Caco-2 (cell line): Measurements from ENCODE around the gene SUMF1. TPM values are rescaled to one million over a fixed set of nuclear protein-coding genes. Genes with fewer than 3 reads are reported as not detected.

Source experiments
- BruUV-seq: library from RNA; stranded (reverse); fragments of 400-500 nt; replicated peaks from 2 replicates; lab custom pipeline; 2021; lab: Mats Ljungman, UMichigan
- CTCF ChIA-PET: fragments of 300-600 bp; sonication (Branson Sonifier 250); formaldehyde crosslinking; loops from one replicate; lab custom pipeline; 2022; ENCODE audit warnings: antibody characterized with exemption; lab: Charles Lee
- POLR2A ChIA-PET: fragments of 300-600 bp; sonication (Branson Sonifier 250); formaldehyde crosslinking; loops from one replicate; lab custom pipeline; 2022; ENCODE audit warnings: antibody characterized with exemption; lab: Charles Lee
- DNase-seq, 2 experiments: peaks; one replicate each; pipeline versions ENCODE4 v3.0.0 to v3.0.0-alpha.2; 2020 to 2022
- H3K27me3 ChIP-seq: replicated peaks from 2 replicates; pipeline ENCODE4 v1.6.0; 2011; ENCODE audit warnings: low read length; ENCODE audit not compliant: control insufficient read depth, insufficient read depth
- H3K36me3 ChIP-seq: 2 replicates; pipeline ENCODE4 v1.5.1; 2011; ENCODE audit warnings: low read length; ENCODE audit not compliant: control insufficient read depth, insufficient read depth
- H3K4me1 ChIP-seq: fragments of 250-450 bp; sonication (Bioruptor Pico); 2 replicates; pipeline ENCODE4 v1.5.1; 2020; ENCODE audit warnings: mild to moderate bottlenecking
- H3K4me3 ChIP-seq: 2 replicates; pipeline ENCODE4 v1.5.1; 2011; ENCODE audit warnings: low read depth, mild to moderate bottlenecking, control low read depth, low read length
- H3K9me3 ChIP-seq: fragments of 250-450 bp; sonication (Bioruptor Pico); 2 replicates; pipeline ENCODE4 v1.5.1; 2020; ENCODE audit warnings: mild to moderate bottlenecking, moderate library complexity
- H3K27ac Mint-ChIP-seq: one replicate; pipeline ENCODE4 v1.8.0; 2022; ENCODE audit warnings: mixed read lengths; ENCODE audit not compliant: unreplicated experiment
- H3K27me3 Mint-ChIP-seq: one replicate; pipeline ENCODE4 v1.8.0; 2022; ENCODE audit warnings: mixed read lengths; ENCODE audit not compliant: insufficient read depth, unreplicated experiment
- H3K36me3 Mint-ChIP-seq: one replicate; pipeline ENCODE4 v1.8.0; 2022; ENCODE audit warnings: mild to moderate bottlenecking, mixed read lengths; ENCODE audit not compliant: insufficient read depth, unreplicated experiment
- H3K4me1 Mint-ChIP-seq: one replicate; pipeline ENCODE4 v1.8.0; 2022; ENCODE audit warnings: low read depth, mixed read lengths; ENCODE audit not compliant: unreplicated experiment
- H3K4me3 Mint-ChIP-seq: one replicate; pipeline ENCODE4 v1.8.0; 2022; ENCODE audit warnings: mild to moderate bottlenecking, moderate library complexity, mixed read lengths; ENCODE audit not compliant: unreplicated experiment
- H3K9me3 Mint-ChIP-seq: one replicate; pipeline ENCODE4 v1.8.0; 2022; ENCODE audit warnings: mixed read lengths; ENCODE audit not compliant: unreplicated experiment
- CTCF ChIP-seq, 2 experiments: fragments of 200-600 bp in 1 of 2; IDR thresholded peaks; 1 replicate in 1 of 2; 2 replicates in 1 of 2; pipeline versions ENCODE4 v1.5.1 to v1.8.0; 2011 to 2022; ENCODE audit warnings: antibody characterized with exemption in 1 of 2, control low read depth in 1 of 2, inconsistent platforms in 1 of 2, low read depth in 1 of 2, low read length in 1 of 2, mild to moderate bottlenecking in 1 of 2, moderate library complexity in 1 of 2; ENCODE audit not compliant: insufficient read depth in 1 of 2, severe bottlenecking in 1 of 2, unreplicated experiment in 1 of 2
- intact Hi-C: fragments of 100-400 bp; cut with micrococcal nuclease; formaldehyde crosslinking; loops from one replicate; pipeline ENCODE4 v1.10.0; 2022; ENCODE audit not compliant: unreplicated experiment
- total RNA-seq: library from RNA; stranded (reverse); gene quantifications from 2 replicates; pipeline ENCODE4 v1.2.3, GENCODE V29; 2022

SUMF1 gene
- total RNA-seq, 1 experiment from 2014 or later, result 24.4 TPM

- BruUV-seq, result no TSS peak
- H3K27ac Mint-ChIP-seq, result no peak overlapping the region
- no peak overlapping the region for H3K4me3 ChIP-seq
- no peak overlapping the region for H3K4me3 Mint-ChIP-seq
- ChIA-PET POLR2A (no interaction called here), CTCF (no interaction called here)
- TF ChIP-seq CTCF (IDR thresholded peaks at IDR 0.05; ENCODE audit: insufficient read depth in 1 of 2, low read depth in 1 of 2, low read length in 1 of 2, severe bottlenecking in 1 of 2, unreplicated experiment in 1 of 2), result no peak
- H3K27me3 ChIP-seq, result no peaks in the 10 kb centered on the region
- H3K27me3 Mint-ChIP-seq, result peaks cover 13% of the 10 kb centered on the region
- DNase-seq, result no peak
- H3K9me3 Mint-ChIP-seq, result no peaks in the 10 kb centered on the region
- peaks cover 1% of the 10 kb centered on the region for H3K36me3 Mint-ChIP-seq
- H3K9me3 ChIP-seq, result no peaks in the 10 kb centered on the region
- no peaks in the 10 kb centered on the region for H3K4me1 ChIP-seq
- intact Hi-C loops, result no loop called here
- H3K4me1 Mint-ChIP-seq, result no peaks in the 10 kb centered on the region
- no peaks in the 10 kb centered on the region for H3K36me3 ChIP-seq
Measured at GRCh38 chr3:4472312-4472711, 5.2 kb upstream of the SUMF1 start.

GRCh38 chr3:4471907-4472306 is 4.8 kb upstream of the SUMF1 start:
- Histone ChIP-seq H3K9me3 (no peaks in the 10 kb centered on the region), H3K36me3 (no peaks in the 10 kb centered on the region), H3K4me3 (no peak overlapping the region), H3K27me3 (no peaks in the 10 kb centered on the region), H3K4me1 (no peaks in the 10 kb centered on the region)
- Mint-ChIP-seq H3K4me3 (no peak overlapping the region), H3K9me3 (no peaks in the 10 kb centered on the region), H3K36me3 (peaks cover 5% of the 10 kb centered on the region), H3K27ac (no peak overlapping the region), H3K27me3 (peaks cover 13% of the 10 kb centered on the region), H3K4me1 (no peaks in the 10 kb centered on the region)
- BruUV-seq, result no TSS peak
- DNase-seq, result no peak
- TF ChIP-seq CTCF (IDR thresholded peaks at IDR 0.05; ENCODE audit: insufficient read depth in 1 of 2, low read depth in 1 of 2, low read length in 1 of 2, severe bottlenecking in 1 of 2, unreplicated experiment in 1 of 2), result no peak
- intact Hi-C loops, result no loop called here
- POLR2A ChIA-PET, result no interaction called here
- CTCF ChIA-PET, result no interaction called here

- TF ChIP-seq CTCF (IDR thresholded peaks at IDR 0.05; ENCODE audit: insufficient read depth in 1 of 2, low read depth in 1 of 2, low read length in 1 of 2, severe bottlenecking in 1 of 2, unreplicated experiment in 1 of 2), result no peak
- no TSS peak for BruUV-seq
- Histone ChIP-seq H3K27me3 (no peaks in the 10 kb centered on the region), H3K4me3 (peak overlapping the region; percentile 78), H3K36me3 (no peaks in the 10 kb centered on the region), H3K4me1 (peaks cover 5% of the 10 kb centered on the region), H3K9me3 (no peaks in the 10 kb centered on the region)
- Mint-ChIP-seq H3K4me3 (peak overlapping the region; percentile 85), H3K4me1 (peaks cover 6% of the 10 kb centered on the region), H3K27ac (peak overlapping the region; percentile 93), H3K27me3 (peaks cover 4% of the 10 kb centered on the region), H3K9me3 (no peaks in the 10 kb centered on the region), H3K36me3 (peaks cover 11% of the 10 kb centered on the region)
- POLR2A ChIA-PET, result interaction anchor here (0.6 to 1.6 kb wide), 2 partner anchors 25 to 116 kb away, joined by 3 to 28 read pairs; partner anchors contain the start of gene ITPR1
- DNase-seq, result no peak
- CTCF ChIA-PET, result interaction anchor here (0.6 to 1.0 kb wide), 2 partner anchors 117 to 166 kb away, joined by 3 to 4 read pairs; no protein-coding TSS in a partner anchor
- intact Hi-C loops, result loop anchor here (1.0 to 2.0 kb wide), 2 partner anchors 26 to 117 kb away; partner anchors contain the start of gene ITPR1
Measured at GRCh38 chr3:4467522-4467867, 426 bp upstream of the SUMF1 start.
